ENCODE results near the gene NDUFAF7. TPM values are rescaled to one million over a fixed set of nuclear protein-coding genes. Genes with fewer than 3 reads are reported as not detected.

Gene NDUFAF7
- total and polyA plus RNA-seq, 8 donors, result 7.3 to 79.9 (median 19.8) TPM

Other genes with a start within 250 kb of the NDUFAF7 start
- 10 to 100 TPM; 24.8 to 95.1 (median 53.1) TPM for gene HEATR5B, start 147.3 kb upstream of the NDUFAF7 start, total RNA-seq
- 1 to 10 TPM; 3.2 to 6.1 (median 4.3) TPM for gene HEATR5B, start 147.3 kb upstream of the NDUFAF7 start, polyA plus RNA-seq
- 1 to 10 TPM in 4 of 5 donors, under 1 TPM in 1; 0.45 to 7.9 (median 4.8) TPM for gene GPATCH11, start 147.1 kb upstream of the NDUFAF7 start, total RNA-seq
- 1 to 10 TPM; 2.2 to 6.7 (median 4.7) TPM for gene GPATCH11, start 147.1 kb upstream of the NDUFAF7 start, polyA plus RNA-seq
- gene EIF2AK2, start 74.7 kb upstream of the NDUFAF7 start, total RNA-seq, result 10 to 100 TPM in 4 of 5 donors, 1 to 10 TPM in 1; 7.5 to 55.3 (median 40.2) TPM
- gene EIF2AK2, start 74.7 kb upstream of the NDUFAF7 start, polyA plus RNA-seq, result 1 to 10 TPM; 4.7 to 7.3 (median 5.2) TPM
- gene SULT6B1, start 43.0 kb upstream of the NDUFAF7 start, total RNA-seq, result not detected
- not detected for gene SULT6B1, start 43.0 kb upstream of the NDUFAF7 start, polyA plus RNA-seq
- 10 to 100 TPM in 3 of 5 donors, 1 to 10 TPM in 2; 2.9 to 37.9 (median 11.2) TPM for gene CEBPZOS, start 35.2 kb upstream of the NDUFAF7 start, total RNA-seq
- 10 to 100 TPM; 42.2 to 52.5 (median 45.7) TPM for gene CEBPZOS, start 35.2 kb upstream of the NDUFAF7 start, polyA plus RNA-seq
- gene CEBPZ, start 62 bp upstream of the NDUFAF7 start, total RNA-seq, result 10 to 100 TPM; 18.7 to 58.2 (median 43.4) TPM
- 10 to 100 TPM; 40.3 to 59.4 (median 54.2) TPM for gene CEBPZ, start 62 bp upstream of the NDUFAF7 start, polyA plus RNA-seq
- 10 to 100 TPM in 4 of 5 donors, 1 to 10 TPM in 1; 7.0 to 86.5 (median 15.2) TPM for gene PRKD3, start 93.2 kb downstream of the NDUFAF7 start, total RNA-seq
- 10 to 100 TPM in 1 of 3 donors, 1 to 10 TPM in 2; 4.2 to 14.7 (median 9.5) TPM for gene PRKD3, start 93.2 kb downstream of the NDUFAF7 start, polyA plus RNA-seq
- 10 to 100 TPM in 2 of 5 donors, 1 to 10 TPM in 2, not detected in 1; 1.3 to 26.6 (median 8.6) TPM for gene QPCT, start 113.0 kb downstream of the NDUFAF7 start, total RNA-seq
- 1 to 10 TPM; 1.6 to 4.4 (median 3.7) TPM for gene QPCT, start 113.0 kb downstream of the NDUFAF7 start, polyA plus RNA-seq